Retinal pigment epithelial cell (primary cell): ENCODE data around the gene HRAS.

Experiments used
- DNase-seq: peaks from one replicate; pipeline ENCODE4 v3.0.0-alpha.2; 2010; ENCODE audit warnings: low read depth
- H3K4me3 ChIP-seq: 2 replicates; pipeline ENCODE4 v1.5.1; 2011; ENCODE audit warnings: mild to moderate bottlenecking, low read length, control low read depth, moderate library complexity
- CTCF ChIP-seq: conservative IDR thresholded peaks from 2 replicates; pipeline ENCODE4 v1.5.1; 2011; ENCODE audit warnings: low read depth, low read length, control low read depth, inconsistent platforms

Gene HRAS

GRCh38 chr11:492427-493226 lies 42.7 kb downstream of the HRAS start:
- DNase-seq = no peak
- no peak for TF ChIP-seq CTCF

DNA sequence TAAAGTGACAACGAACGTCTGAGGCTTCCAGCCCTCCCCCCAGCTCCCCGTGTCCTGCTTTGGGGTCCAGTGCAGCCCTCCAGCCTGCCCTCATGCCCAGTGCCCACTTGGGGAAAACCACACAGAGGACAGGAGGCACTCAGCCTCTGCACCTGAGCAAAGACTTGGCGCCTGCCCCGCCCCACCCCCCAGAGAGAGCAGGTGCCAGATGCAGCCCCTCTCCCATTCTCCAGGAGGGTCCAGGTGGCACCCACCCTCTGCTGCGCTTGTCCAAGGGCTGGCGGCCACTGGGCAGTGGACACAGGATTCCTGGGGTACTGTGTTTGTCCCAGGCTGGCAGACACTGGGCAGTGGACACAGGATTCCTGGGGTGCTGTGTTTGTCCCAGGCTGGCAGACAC lies 44.0 kb downstream of the HRAS start:
- no peak for TF ChIP-seq CTCF
- DNase-seq = no peak
- no peak overlapping the region for H3K4me3 ChIP-seq

More at GRCh38 chr11:492427-493226, 42.7 kb downstream of the HRAS start:
- H3K4me3 ChIP-seq = no peak overlapping the region

- H3K4me3 ChIP-seq = no peak overlapping the region
- no peak for DNase-seq
- TF ChIP-seq CTCF = no peak
Observed at GRCh38 chr11:490930-491260, 44.5 kb downstream of the HRAS start.

DNA sequence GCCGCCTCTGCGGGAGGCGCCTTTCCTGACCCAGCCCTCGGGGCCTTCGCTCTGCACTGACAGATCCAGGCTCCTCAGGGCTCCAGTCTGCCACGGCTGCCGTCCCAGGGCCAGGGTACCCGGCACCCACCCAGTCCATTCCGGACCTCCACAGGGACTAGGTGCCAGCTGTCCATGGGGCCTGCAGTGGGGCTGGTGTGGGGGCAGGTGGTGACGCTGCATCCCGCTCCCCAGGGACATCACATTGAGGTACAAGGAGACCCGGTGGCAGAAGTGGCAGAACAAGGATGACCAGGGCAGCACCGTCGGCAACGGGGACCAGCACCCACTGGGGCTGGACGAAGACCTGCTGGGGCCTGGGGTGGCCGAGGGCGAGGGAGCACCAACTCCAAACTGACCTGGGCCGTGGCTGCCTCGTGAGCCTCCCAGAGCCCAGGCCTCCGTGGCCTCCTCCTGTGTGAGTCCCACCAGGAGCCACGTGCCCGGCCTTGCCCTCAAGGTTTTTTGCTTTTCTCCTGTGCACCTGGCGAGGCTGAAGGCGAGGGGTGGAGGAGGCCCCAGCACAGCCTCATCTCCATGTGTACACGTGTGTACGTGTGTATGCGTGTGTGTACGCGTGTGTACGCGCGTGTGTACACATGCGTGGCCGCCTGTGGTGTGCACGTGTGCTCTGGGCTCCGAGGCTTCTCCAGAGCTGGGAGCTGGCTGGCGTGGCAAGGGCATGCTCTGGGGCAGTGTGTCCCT lies 45.0 kb downstream of the HRAS start:
- DNase-seq = no peak
- H3K4me3 ChIP-seq = no peak overlapping the region
- no peak for TF ChIP-seq CTCF

DNA sequence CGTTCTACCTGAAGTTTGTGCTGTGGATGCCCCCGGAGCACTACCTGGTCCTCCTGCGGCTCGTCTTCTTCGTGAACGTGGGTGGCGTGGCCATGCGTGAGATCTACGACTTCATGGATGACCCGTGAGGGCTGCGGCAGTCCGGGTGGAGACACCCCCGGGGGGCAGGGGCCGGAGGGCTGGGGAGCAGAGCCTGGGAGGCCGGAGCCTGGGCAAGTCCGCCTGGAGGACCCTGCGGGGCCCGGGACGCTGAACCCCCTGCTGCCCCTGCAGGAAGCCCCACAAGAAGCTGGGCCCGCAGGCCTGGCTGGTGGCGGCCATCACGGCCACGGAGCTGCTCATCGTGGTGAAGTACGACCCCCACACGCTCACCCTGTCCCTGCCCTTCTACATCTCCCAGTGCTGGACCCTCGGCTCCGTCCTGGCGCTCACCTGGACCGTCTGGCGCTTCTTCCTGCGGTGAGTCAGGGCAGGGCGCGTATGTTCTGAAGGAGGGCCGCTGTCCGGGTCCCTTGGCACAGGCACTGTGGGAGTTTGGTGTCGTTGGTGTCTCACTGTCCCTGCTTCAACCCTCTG lies 45.7 kb downstream of the HRAS start:
- H3K4me3 ChIP-seq = no peak overlapping the region

DNA sequence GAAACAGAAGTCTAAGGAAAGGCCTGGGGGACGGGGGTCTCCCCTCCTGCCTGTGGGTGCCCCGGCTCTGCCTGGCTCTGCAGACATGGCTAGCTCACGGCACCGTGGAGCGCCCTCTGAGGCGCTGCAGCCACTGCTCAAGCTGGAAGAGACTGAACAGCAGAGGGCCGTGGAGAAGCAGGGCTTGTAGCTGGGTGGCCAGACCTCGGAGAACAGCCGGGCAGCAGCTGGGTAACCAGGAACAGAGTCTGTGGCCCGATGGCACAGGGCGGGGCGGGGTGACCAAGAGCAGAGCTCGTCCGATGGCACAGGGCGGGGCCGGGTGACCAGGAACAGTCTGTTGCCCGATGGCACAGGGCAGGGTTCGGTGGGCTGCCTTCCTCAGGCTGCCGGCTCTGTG lies 46.4 kb downstream of the HRAS start:
- no peak for TF ChIP-seq CTCF
- no peak overlapping the region for H3K4me3 ChIP-seq
- no peak for DNase-seq

More for the DNA sequence above, 45.7 kb downstream of the HRAS start:
- no peak for TF ChIP-seq CTCF
- DNase-seq = no peak
